GM18951 (cell line): ENCODE measurements around the gene SERPINB7.

Source experiments
- POLR2A ChIP-seq: IDR thresholded peaks from 4 replicates; pipeline ENCODE4 v1.6.1; 2011; ENCODE audit warnings: mild to moderate bottlenecking; ENCODE audit not compliant: insufficient read length, insufficient read depth; ENCODE audit errors: extremely low read depth
- in situ Hi-C: fragments of 300-500 bp; cut with MboI; formaldehyde crosslinking; loops from one replicate; pipeline ENCODE4 v1.12.0; 2022; ENCODE audit warnings: low sequenced_read_pairs, mixed read lengths, inconsistent platforms; ENCODE audit not compliant: unreplicated experiment

Gene SERPINB7

DNA sequence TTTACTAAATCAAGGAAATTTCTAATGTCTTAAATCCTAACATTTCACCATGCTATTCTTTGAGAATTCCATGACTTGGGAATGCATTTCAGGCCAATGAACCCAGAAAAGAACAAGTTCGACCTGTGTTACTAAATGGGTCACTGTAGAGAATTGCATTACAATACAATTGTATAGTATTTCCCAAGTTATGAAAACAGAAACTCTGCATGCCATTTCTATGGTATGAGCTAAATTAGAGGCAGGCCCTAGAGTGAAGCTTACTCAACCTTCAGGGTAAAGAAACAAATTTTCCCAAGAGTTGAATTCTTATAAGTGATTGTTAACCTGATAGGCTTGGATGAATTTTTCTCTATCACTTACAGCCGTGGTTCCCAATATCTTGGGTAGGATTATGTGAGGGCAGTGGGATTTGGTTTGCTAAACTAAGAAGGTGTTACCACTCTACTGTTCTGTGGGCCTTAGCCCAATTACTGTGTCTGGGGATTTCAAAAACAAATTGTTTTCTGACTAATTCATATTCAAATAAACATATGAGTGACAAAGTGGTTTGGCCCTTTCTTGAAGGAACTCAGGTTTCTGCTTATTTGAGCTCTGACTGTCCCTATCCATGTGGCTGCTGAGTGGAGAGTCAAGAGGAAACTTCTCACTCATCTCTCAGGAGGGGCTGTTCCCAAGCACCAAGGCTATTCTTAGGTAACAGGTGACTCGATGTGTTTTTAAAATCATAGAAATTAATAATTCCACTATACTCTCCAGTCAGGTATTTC lies 11.2 kb upstream of the SERPINB7 start:
- in situ Hi-C loops = no loop called here
- TF ChIP-seq POLR2A = no peak

DNA sequence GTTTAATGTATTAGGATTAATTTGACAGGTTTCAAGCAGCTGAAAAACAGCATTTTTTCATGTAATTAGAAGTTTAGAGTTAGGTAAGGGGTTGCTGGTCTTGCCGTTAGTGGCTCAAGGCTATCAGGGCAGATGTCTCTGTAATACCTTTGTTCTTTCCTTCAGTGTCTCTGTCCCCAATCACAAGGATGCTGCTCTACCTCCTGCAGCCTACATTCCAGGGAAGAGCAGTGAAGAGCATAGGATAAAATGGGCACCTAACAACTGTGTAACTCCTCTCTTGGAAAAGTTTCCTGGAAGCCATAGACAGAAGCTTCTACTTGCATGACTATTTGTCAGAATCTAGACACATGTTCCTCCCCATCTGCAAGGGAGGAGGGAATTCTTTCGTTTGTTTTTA lies 9.4 kb upstream of the SERPINB7 start:
- in situ Hi-C loops = no loop called here
- TF ChIP-seq POLR2A = no peak

DNA sequence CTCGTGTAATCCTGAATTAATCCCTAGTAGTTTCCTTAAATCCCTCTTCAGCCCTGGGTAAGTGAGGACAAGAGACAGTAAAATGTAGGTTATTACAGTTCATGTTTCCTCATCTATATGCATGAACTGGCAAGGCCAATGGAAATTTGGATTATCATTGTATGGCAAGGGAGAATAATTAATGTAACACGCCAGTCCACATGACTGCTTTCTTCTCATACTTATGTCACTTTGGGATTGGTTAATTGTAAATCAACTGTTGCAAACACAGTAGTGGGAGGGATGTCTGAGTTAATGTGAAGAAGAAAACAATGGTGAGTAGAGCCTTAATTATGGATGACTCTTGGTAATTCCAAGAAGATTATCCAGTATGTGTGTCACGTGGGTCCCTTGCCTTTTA lies 1.7 kb upstream of the SERPINB7 start:
- in situ Hi-C loops = no loop called here
- TF ChIP-seq POLR2A = no peak

DNA sequence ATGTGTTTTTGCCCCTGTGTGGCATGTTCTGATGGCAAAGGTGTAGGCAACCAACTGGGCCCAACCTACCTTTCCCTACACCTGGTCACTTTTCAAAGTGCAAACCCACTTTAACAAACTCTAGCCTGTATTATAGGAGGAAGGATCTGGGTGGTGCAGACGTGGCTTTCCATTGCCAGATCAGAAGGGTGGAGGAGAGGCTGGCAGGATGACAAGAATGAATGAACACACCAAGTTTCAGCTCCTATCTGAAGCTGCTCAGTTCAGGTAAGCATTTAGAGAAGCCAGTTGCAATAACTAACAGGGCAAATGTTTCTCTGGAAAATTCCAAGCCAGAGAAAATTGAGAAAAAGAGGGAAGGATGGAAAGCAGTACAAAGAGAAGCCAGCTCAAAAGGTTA lies 707 bp upstream of the SERPINB7 start:
- no peak for TF ChIP-seq POLR2A
- in situ Hi-C loops = no loop called here

DNA sequence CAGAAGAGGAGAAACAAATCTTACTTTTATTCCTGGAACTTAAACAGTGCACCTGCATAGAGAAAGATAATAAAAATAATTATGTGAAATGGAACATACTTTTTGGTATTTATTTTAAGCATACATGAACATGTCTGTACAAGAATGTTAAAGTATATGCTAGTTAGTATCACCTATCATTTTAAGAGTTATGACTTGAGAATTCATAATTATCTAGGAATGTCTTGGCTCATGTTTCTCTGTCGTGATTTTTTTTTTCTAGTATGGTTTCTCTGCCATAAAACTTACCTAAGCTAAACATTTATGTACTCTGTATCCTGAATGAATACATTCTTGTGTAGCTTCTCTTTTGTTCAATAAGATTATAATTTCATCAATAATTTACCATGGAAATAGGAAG lies 4.2 kb downstream of the SERPINB7 start:
- no peak for TF ChIP-seq POLR2A
- in situ Hi-C loops = no loop called here

DNA sequence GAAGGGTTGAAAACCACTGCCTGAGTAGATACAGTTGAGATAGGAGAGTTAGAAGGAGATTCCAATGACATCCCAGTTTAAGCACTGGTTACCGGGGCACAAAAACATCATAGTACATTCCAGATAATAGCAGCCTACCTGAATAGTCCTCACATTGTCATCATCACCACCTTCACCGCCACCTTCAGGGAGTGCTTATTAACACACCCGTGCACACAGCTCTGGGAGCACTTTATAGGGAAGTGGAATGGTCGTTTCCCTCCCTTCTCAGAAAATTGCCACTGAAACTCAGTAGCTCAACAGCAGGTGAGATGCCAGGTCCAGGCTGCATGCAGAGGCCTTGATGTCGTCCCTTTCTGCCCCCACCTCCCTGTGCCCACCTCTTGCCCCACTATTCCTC lies 8.2 kb downstream of the SERPINB7 start:
- TF ChIP-seq POLR2A = no peak
- in situ Hi-C loops = no loop called here

DNA sequence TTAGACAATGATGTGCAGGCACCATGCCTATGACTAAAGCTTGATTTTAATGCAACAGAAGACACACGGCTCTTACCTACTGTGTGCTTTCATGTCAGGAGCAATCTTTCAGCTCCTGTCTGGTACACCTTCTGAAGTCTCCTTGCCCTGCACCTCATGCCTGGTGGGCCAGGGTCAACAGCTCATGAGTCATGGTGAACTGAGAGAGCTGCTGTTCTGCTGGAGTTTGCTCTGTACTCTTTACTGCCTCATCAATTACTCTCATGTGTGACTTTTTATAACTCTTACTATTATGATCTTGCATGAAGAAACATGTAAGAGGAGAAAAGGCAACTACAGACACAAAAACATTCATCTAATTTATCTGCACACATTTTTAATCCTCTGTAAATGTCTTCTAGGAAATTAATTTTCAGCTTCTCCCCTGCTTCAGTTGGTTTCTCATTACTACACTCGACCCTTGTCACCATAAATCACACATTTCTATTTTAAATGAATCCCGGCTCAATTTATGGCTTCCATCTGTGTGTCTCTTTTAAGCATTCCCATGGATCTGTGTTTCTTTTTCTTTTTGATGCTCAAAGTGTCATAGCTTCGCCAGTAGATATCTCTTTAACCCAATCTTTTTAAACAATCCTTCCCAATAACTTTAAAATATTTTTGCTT lies 9.7 kb downstream of the SERPINB7 start:
- in situ Hi-C loops = no loop called here
- TF ChIP-seq POLR2A = no peak

DNA sequence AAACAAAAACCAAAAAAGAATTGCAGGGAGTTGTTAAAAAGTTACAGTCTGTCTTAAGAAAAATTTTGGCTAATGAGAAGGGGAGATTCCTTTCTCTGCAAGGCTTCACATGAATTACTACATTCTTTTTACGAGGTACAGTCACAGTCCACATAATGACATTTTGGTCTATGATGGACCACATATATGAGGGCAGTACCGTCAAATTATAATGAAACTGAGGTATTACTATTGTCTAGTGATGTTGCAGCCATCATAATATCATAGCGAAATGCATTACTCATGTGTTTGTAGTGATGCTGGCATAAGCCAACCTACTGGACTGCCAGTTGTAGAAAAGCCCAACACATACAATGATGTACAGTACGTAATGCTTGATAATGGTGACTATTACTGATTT lies 12.5 kb downstream of the SERPINB7 start:
- in situ Hi-C loops = no loop called here
- TF ChIP-seq POLR2A = no peak

DNA sequence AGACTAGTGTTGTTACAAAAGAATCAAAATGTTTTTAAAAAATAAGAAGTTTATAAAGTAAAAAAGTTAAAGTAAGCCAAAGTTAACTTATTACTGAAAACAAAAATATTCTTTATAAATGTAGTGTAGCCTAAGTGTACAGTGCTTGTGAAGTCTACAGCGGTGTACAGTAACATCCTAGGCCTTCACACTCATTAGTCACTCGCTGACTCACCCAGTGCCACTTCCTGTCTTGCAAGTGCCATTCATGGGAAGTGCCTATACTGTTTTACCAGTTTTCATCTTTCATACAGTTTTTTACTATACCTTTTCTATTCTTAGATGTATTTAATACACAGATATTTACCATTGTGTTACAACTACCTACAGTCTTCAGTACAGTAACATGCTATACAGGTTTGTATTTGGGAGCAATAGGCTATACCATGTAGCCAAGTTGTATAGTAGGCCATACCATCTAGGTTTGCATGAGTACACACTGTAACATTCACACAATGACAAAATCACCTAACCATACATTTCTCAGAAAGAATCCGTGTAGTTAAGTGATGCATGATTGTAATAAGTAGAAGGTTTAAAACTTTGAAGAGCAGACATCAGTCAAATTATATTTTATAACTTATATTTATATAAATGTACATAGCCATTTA lies 13.4 kb downstream of the SERPINB7 start:
- in situ Hi-C loops = no loop called here
- no peak for TF ChIP-seq POLR2A

DNA sequence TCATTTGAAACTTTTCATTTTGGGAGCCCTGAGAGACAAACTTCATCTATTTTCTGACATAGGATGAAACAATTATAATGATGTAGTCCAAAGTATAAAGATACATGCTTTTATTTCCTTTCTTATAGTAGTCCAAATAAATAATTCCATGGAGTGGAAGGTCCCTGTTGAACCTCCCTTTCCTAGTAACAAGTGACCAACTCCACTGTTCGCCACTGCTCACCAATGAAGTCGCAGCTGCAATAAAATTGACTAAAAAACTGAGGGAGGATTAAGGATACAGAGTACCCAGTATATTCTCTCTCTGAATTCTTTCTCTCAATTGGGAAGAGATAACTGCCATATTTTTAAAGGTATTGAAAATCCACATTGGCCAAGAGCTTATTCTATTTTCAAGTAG lies 14.1 kb downstream of the SERPINB7 start:
- in situ Hi-C loops = no loop called here
- TF ChIP-seq POLR2A = no peak

DNA sequence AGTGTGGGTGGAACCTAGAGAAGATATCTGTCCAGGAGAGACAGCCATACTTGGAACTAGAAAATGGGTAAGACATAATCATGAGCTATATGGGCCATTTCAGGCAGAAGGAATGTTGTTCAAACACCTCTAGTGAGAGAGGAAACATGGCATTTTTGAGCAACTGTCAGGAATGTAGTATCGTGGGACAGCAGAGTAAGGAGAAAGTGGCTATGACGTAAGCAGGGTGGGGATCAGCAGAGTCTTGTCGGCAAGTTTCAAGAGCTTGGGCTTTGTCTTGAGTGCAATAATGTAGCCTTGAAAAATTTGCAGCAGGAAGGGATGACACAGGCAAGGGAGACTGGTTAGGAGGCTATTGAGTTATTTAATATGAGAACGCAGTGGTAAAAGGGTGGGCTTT lies 20.4 kb downstream of the SERPINB7 start:
- in situ Hi-C loops = no loop called here
- TF ChIP-seq POLR2A = no peak

DNA sequence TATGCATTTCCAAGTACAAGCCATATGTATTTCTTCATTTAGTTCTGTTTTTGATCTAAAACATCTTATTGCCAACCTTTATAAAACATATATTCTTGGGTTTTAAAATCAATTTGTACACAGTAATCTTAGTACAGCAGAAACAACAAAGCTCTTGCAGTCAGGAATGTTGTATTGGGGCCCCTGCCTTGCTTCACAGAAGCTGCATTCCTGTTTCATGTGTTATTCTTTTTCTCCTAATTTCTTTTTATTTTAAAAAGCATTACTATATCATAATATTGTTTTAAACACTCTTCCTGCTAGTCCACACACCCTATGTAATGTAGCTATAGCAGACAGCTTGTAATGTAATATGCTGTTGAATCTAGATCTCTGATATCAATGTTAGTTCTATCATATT lies 24.0 kb downstream of the SERPINB7 start:
- in situ Hi-C loops = no loop called here
- no peak for TF ChIP-seq POLR2A

DNA sequence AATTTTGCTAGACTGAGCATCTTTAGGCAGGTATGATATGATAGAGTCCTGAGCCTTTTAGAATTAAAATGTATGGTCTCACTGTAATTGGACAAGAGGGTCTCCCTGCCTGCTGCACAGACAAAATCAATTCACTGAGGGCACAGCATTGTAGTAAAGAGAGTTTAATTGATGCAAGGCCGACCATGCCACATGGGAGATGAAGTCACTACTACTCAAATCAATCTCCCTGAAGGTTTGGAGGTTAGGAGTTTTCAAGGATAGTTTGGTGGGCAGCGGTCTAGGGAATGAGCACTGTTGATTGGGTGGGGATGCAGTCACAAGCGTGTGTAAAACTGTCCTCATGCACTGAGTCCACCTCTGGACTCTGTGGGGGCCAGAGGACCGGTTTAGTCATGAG lies 26.1 kb downstream of the SERPINB7 start:
- in situ Hi-C loops = no loop called here
- TF ChIP-seq POLR2A = no peak

DNA sequence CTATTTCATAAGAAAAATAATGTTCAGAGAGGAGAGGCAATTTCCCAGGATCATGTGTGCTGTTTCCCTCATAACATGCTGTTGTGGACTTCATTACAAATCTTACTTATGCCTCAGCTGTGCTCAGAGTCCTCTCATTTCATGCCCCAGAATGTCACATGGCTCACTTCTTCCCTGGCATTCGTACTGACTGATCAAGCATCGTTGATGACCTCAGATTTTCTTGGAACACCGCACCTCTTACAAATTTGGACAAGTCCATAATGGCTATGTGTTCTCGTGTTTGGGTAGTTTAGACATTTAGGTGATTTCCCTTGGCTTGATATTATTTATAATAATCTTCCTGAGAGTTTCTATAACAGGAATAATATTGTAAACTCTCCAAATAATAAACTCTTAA lies 32.9 kb downstream of the SERPINB7 start:
- no peak for TF ChIP-seq POLR2A

More for the DNA sequence above, 32.9 kb downstream of the SERPINB7 start:
- in situ Hi-C loops = no loop called here
